T-helper 2 cell treated with Interferon-gamma antibody and Interleukin-4, amounts not matched to agents 5 μg/mL and 100 μg/mL, for 36 hours (primary cell): ENCODE results near the gene BRSK2.

Experiments used
- DNase-seq: peaks from one replicate; pipeline ENCODE4 v3.0.0; 2021; ENCODE audit warnings: low spot score
- H3K27ac Mint-ChIP-seq: one replicate; pipeline ENCODE4 v1.8.0; 2021; ENCODE audit warnings: mild to moderate bottlenecking, mixed read lengths
- H3K27me3 Mint-ChIP-seq: one replicate; pipeline ENCODE4 v1.8.0; 2021; ENCODE audit warnings: low read depth, mixed read lengths
- H3K36me3 Mint-ChIP-seq: one replicate; pipeline ENCODE4 v1.8.0; 2021; ENCODE audit warnings: low read depth, mixed read lengths
- H3K4me1 Mint-ChIP-seq: one replicate; pipeline ENCODE4 v1.8.0; 2021; ENCODE audit warnings: low read depth, mixed read lengths
- H3K4me3 Mint-ChIP-seq: one replicate; pipeline ENCODE4 v1.8.0; 2022; ENCODE audit warnings: mild to moderate bottlenecking, moderate library complexity, mixed read lengths
- H3K9me3 Mint-ChIP-seq: one replicate; pipeline ENCODE4 v1.8.0; 2021; ENCODE audit warnings: mixed read lengths

Gene BRSK2

GRCh38 chr11:1360835-1361357 lies 28.8 kb upstream of the BRSK2 start:
- H3K27ac Mint-ChIP-seq, result no peak overlapping the region
- no peak overlapping the region for H3K4me3 Mint-ChIP-seq

GRCh38 chr11:1361882-1362281 lies 27.9 kb upstream of the BRSK2 start:
- no peaks in the 10 kb centered on the region for H3K36me3 Mint-ChIP-seq
- H3K27ac Mint-ChIP-seq, result no peak overlapping the region
- H3K4me1 Mint-ChIP-seq, result no peaks in the 10 kb centered on the region
- H3K9me3 Mint-ChIP-seq, result peaks cover 6% of the 10 kb centered on the region
- no peak for DNase-seq
- no peaks in the 10 kb centered on the region for H3K27me3 Mint-ChIP-seq
- no peak overlapping the region for H3K4me3 Mint-ChIP-seq

More at GRCh38 chr11:1360835-1361357, 28.8 kb upstream of the BRSK2 start:
- no peak for DNase-seq
- no peaks in the 10 kb centered on the region for H3K4me1 Mint-ChIP-seq
- no peaks in the 10 kb centered on the region for H3K27me3 Mint-ChIP-seq
- no peaks in the 10 kb centered on the region for H3K36me3 Mint-ChIP-seq
- H3K9me3 Mint-ChIP-seq, result no peaks in the 10 kb centered on the region

- H3K27me3 Mint-ChIP-seq, result no peaks in the 10 kb centered on the region
- H3K36me3 Mint-ChIP-seq, result no peaks in the 10 kb centered on the region
- H3K27ac Mint-ChIP-seq, result no peak overlapping the region
- no peak for DNase-seq
- no peaks in the 10 kb centered on the region for H3K4me1 Mint-ChIP-seq
- H3K9me3 Mint-ChIP-seq, result peaks cover 6% of the 10 kb centered on the region
- no peak overlapping the region for H3K4me3 Mint-ChIP-seq
Measured at GRCh38 chr11:1367721-1368120, 22.0 kb upstream of the BRSK2 start.

- H3K27ac Mint-ChIP-seq, result no peak overlapping the region
- H3K4me1 Mint-ChIP-seq, result no peaks in the 10 kb centered on the region
- no peaks in the 10 kb centered on the region for H3K27me3 Mint-ChIP-seq
- H3K4me3 Mint-ChIP-seq, result no peak overlapping the region
- DNase-seq, result no peak
- peaks cover 6% of the 10 kb centered on the region for H3K9me3 Mint-ChIP-seq
- no peaks in the 10 kb centered on the region for H3K36me3 Mint-ChIP-seq
Measured at GRCh38 chr11:1368216-1368615, 21.5 kb upstream of the BRSK2 start.

GRCh38 chr11:1368966-1369365 lies 20.8 kb upstream of the BRSK2 start:
- no peaks in the 10 kb centered on the region for H3K36me3 Mint-ChIP-seq
- H3K4me3 Mint-ChIP-seq, result no peak overlapping the region
- no peak overlapping the region for H3K27ac Mint-ChIP-seq
- H3K27me3 Mint-ChIP-seq, result no peaks in the 10 kb centered on the region
- peaks cover 6% of the 10 kb centered on the region for H3K9me3 Mint-ChIP-seq
- no peaks in the 10 kb centered on the region for H3K4me1 Mint-ChIP-seq
- DNase-seq, result no peak

GRCh38 chr11:1369371-1370005 lies 20.2 kb upstream of the BRSK2 start:
- H3K36me3 Mint-ChIP-seq, result no peaks in the 10 kb centered on the region
- H3K4me3 Mint-ChIP-seq, result no peak overlapping the region
- peaks cover 6% of the 10 kb centered on the region for H3K9me3 Mint-ChIP-seq
- no peak overlapping the region for H3K27ac Mint-ChIP-seq
- no peak for DNase-seq
- H3K27me3 Mint-ChIP-seq, result no peaks in the 10 kb centered on the region
- H3K4me1 Mint-ChIP-seq, result no peaks in the 10 kb centered on the region

GRCh38 chr11:1370186-1371025 lies 19.3 kb upstream of the BRSK2 start:
- DNase-seq, result no peak
- Mint-ChIP-seq H3K27me3 (no peaks in the 10 kb centered on the region), H3K4me1 (no peaks in the 10 kb centered on the region), H3K27ac (no peak overlapping the region), H3K9me3 (peaks cover 6% of the 10 kb centered on the region), H3K36me3 (no peaks in the 10 kb centered on the region), H3K4me3 (no peak overlapping the region)

- no peak for DNase-seq
- H3K9me3 Mint-ChIP-seq, result peaks cover 6% of the 10 kb centered on the region
- H3K27me3 Mint-ChIP-seq, result no peaks in the 10 kb centered on the region
- no peaks in the 10 kb centered on the region for H3K4me1 Mint-ChIP-seq
- H3K4me3 Mint-ChIP-seq, result no peak overlapping the region
- H3K27ac Mint-ChIP-seq, result no peak overlapping the region
- H3K36me3 Mint-ChIP-seq, result no peaks in the 10 kb centered on the region
Measured at GRCh38 chr11:1371026-1371325, 18.8 kb upstream of the BRSK2 start.

- no peak for DNase-seq
- Mint-ChIP-seq H3K4me1 (no peaks in the 10 kb centered on the region), H3K4me3 (no peak overlapping the region), H3K27me3 (no peaks in the 10 kb centered on the region), H3K9me3 (peaks cover 3% of the 10 kb centered on the region), H3K27ac (no peak overlapping the region), H3K36me3 (no peaks in the 10 kb centered on the region)
Measured at GRCh38 chr11:1371377-1371776, 18.4 kb upstream of the BRSK2 start.

GRCh38 chr11:1371836-1372465 lies 17.8 kb upstream of the BRSK2 start:
- no peaks in the 10 kb centered on the region for H3K9me3 Mint-ChIP-seq
- H3K36me3 Mint-ChIP-seq, result no peaks in the 10 kb centered on the region
- no peak overlapping the region for H3K27ac Mint-ChIP-seq
- no peak overlapping the region for H3K4me3 Mint-ChIP-seq
- no peak for DNase-seq
- H3K4me1 Mint-ChIP-seq, result no peaks in the 10 kb centered on the region
- no peaks in the 10 kb centered on the region for H3K27me3 Mint-ChIP-seq

- no peaks in the 10 kb centered on the region for H3K9me3 Mint-ChIP-seq
- no peaks in the 10 kb centered on the region for H3K36me3 Mint-ChIP-seq
Measured at GRCh38 chr11:1372660-1373059, 17.1 kb upstream of the BRSK2 start.

GRCh38 chr11:1373536-1374214 lies 16.1 kb upstream of the BRSK2 start:
- Mint-ChIP-seq H3K27me3 (no peaks in the 10 kb centered on the region), H3K9me3 (no peaks in the 10 kb centered on the region), H3K36me3 (no peaks in the 10 kb centered on the region), H3K4me3 (no peak overlapping the region), H3K27ac (no peak overlapping the region), H3K4me1 (no peaks in the 10 kb centered on the region)
- DNase-seq, result no peak

More at GRCh38 chr11:1372660-1373059, 17.1 kb upstream of the BRSK2 start:
- H3K4me1 Mint-ChIP-seq, result no peaks in the 10 kb centered on the region
- H3K27ac Mint-ChIP-seq, result no peak overlapping the region
- H3K4me3 Mint-ChIP-seq, result no peak overlapping the region
- no peak for DNase-seq
- no peaks in the 10 kb centered on the region for H3K27me3 Mint-ChIP-seq

GRCh38 chr11:1375161-1375954 lies 14.4 kb upstream of the BRSK2 start:
- Mint-ChIP-seq H3K9me3 (no peaks in the 10 kb centered on the region), H3K4me3 (no peak overlapping the region), H3K27me3 (peaks cover under 1% of the 10 kb centered on the region), H3K27ac (no peak overlapping the region), H3K36me3 (no peaks in the 10 kb centered on the region), H3K4me1 (no peaks in the 10 kb centered on the region)
- DNase-seq, result no peak
